KMS-11 (cell line): ENCODE data around the gene ATP2B1.

Experiments
- H2AFZ ChIP-seq: fragments of 200-600 bp; sonication (generic); 2 replicates; pipeline ENCODE4 v1.6.1; 2016; ENCODE audit warnings: antibody characterized with exemption, mixed run types, low read depth
- H3K27ac ChIP-seq: fragments of 200-600 bp; sonication (generic); 2 replicates; pipeline ENCODE4 v1.6.1; 2016; ENCODE audit warnings: mild to moderate bottlenecking, mixed run types
- H3K27me3 ChIP-seq: fragments of 200-600 bp; sonication (generic); 2 replicates; pipeline ENCODE4 v1.6.1; 2017; ENCODE audit warnings: mild to moderate bottlenecking, low read depth, mixed run types, moderate library complexity; ENCODE audit not compliant: insufficient read depth
- H3K36me3 ChIP-seq: fragments of 200-600 bp; sonication (generic); 2 replicates; pipeline ENCODE4 v1.6.1; 2017; ENCODE audit warnings: mild to moderate bottlenecking, mixed run types; ENCODE audit not compliant: insufficient read depth
- H3K4me1 ChIP-seq: fragments of 200-600 bp; sonication (generic); 2 replicates; pipeline ENCODE4 v1.6.1; 2016; ENCODE audit warnings: mild to moderate bottlenecking, low read depth, mixed run types; ENCODE audit not compliant: poor library complexity, severe bottlenecking
- H3K4me2 ChIP-seq: fragments of 200-600 bp; sonication (generic); 2 replicates; pipeline ENCODE4 v1.7.0; 2016; ENCODE audit warnings: mild to moderate bottlenecking, mixed run types
- H3K4me3 ChIP-seq: fragments of 200-600 bp; sonication (generic); IDR thresholded peaks from 2 replicates; pipeline ENCODE4 v1.6.1; 2017; ENCODE audit warnings: low read depth, low read length, mixed read lengths; ENCODE audit not compliant: insufficient read depth
- H3K79me2 ChIP-seq: fragments of 200-600 bp; sonication (generic); 2 replicates; pipeline ENCODE4 v1.6.1; 2016; ENCODE audit warnings: low read depth, mixed run types; ENCODE audit not compliant: insufficient read depth
- H3K9ac ChIP-seq: fragments of 200-600 bp; sonication (generic); 2 replicates; pipeline ENCODE4 v1.6.1; 2016; ENCODE audit warnings: mild to moderate bottlenecking, mixed run types
- H4K20me1 ChIP-seq: fragments of 200-600 bp; sonication (generic); 2 replicates; pipeline ENCODE4 v1.6.1; 2016; ENCODE audit warnings: mild to moderate bottlenecking, mixed run types; ENCODE audit not compliant: insufficient read depth
- CTCF ChIP-seq: fragments of 200-600 bp; sonication (generic); conservative IDR thresholded peaks from 2 replicates; pipeline ENCODE4 v1.6.1; 2017; ENCODE audit warnings: low read depth, mild to moderate bottlenecking, antibody characterized with exemption, low read length, moderate library complexity, mixed read lengths

Gene ATP2B1

GRCh38 chr12:89684136-89684535 lies 24.5 kb downstream of the ATP2B1 start:
- no peak for TF ChIP-seq CTCF
- peaks cover 48% of the 10 kb centered on the region; the same call in 1 of the 2 replicates for H3K79me2 ChIP-seq
- H3K27ac ChIP-seq, result no peak overlapping the region
- no peaks in the 10 kb centered on the region for H3K4me1 ChIP-seq
- H3K4me2 ChIP-seq, result no peak overlapping the region
- no peak overlapping the region for H3K9ac ChIP-seq
- H3K4me3 ChIP-seq, result no peak overlapping the region
- H4K20me1 ChIP-seq, result no peaks in the 10 kb centered on the region
- no peaks in the 10 kb centered on the region for H3K36me3 ChIP-seq
- H3K27me3 ChIP-seq, result no peaks in the 10 kb centered on the region
- H2AFZ ChIP-seq, result no peak overlapping the region

- Histone ChIP-seq H3K9ac (no peak overlapping the region), H2AFZ (no peak overlapping the region), H4K20me1 (no peaks in the 10 kb centered on the region), H3K79me2 (peaks cover 57% of the 10 kb centered on the region; the same call in 1 of the 2 replicates), H3K36me3 (no peaks in the 10 kb centered on the region), H3K4me3 (no peak overlapping the region), H3K27ac (no peak overlapping the region), H3K4me2 (no peak overlapping the region), H3K27me3 (no peaks in the 10 kb centered on the region), H3K4me1 (no peaks in the 10 kb centered on the region)
- TF ChIP-seq CTCF, result no peak
Measured at GRCh38 chr12:89682284-89682683, 26.4 kb downstream of the ATP2B1 start.

- H3K27me3 ChIP-seq, result no peaks in the 10 kb centered on the region
- H3K27ac ChIP-seq, result no peak overlapping the region
- H3K36me3 ChIP-seq, result no peaks in the 10 kb centered on the region
- no peak overlapping the region for H3K9ac ChIP-seq
- no peaks in the 10 kb centered on the region for H4K20me1 ChIP-seq
- H3K79me2 ChIP-seq, result peaks cover 52% of the 10 kb centered on the region
- no peak overlapping the region for H3K4me3 ChIP-seq
- H2AFZ ChIP-seq, result no peak overlapping the region
- no peak for TF ChIP-seq CTCF
- H3K4me2 ChIP-seq, result no peak overlapping the region
- H3K4me1 ChIP-seq, result no peaks in the 10 kb centered on the region
Measured at GRCh38 chr12:89680409-89680808, 28.2 kb downstream of the ATP2B1 start.

GRCh38 chr12:89679631-89680030 lies 29.0 kb downstream of the ATP2B1 start:
- no peaks in the 10 kb centered on the region for H3K36me3 ChIP-seq
- no peak overlapping the region for H3K27ac ChIP-seq
- H3K4me3 ChIP-seq, result no peak overlapping the region
- H4K20me1 ChIP-seq, result no peaks in the 10 kb centered on the region
- H3K4me2 ChIP-seq, result no peak overlapping the region
- no peak overlapping the region for H2AFZ ChIP-seq
- peaks cover 56% of the 10 kb centered on the region for H3K79me2 ChIP-seq
- H3K27me3 ChIP-seq, result no peaks in the 10 kb centered on the region
- H3K4me1 ChIP-seq, result no peaks in the 10 kb centered on the region
- TF ChIP-seq CTCF, result no peak
- H3K9ac ChIP-seq, result no peak overlapping the region
